Erythroblast (primary cell): Measurements from ENCODE around the gene SCO2.

Experiments used
- GATA1 ChIP-seq: IDR thresholded peaks from 2 replicates; pipeline ENCODE4 v1.6.1; 2011; ENCODE audit warnings: low read depth, mild to moderate bottlenecking, control low read depth, low read length, moderate library complexity
- POLR2A ChIP-seq: IDR thresholded peaks from 2 replicates; pipeline ENCODE4 v1.6.1; 2011; ENCODE audit warnings: mild to moderate bottlenecking, low read length

- no peak for TF ChIP-seq POLR2A
- TF ChIP-seq GATA1: no peak
Measured at GRCh38 chr22:50573491-50574382, 48.3 kb upstream of the SCO2 start.
